Measurements from ENCODE around the gene BUB3. TPM values are rescaled to one million over a fixed set of nuclear protein-coding genes. Genes with fewer than 3 reads are reported as not detected.
A peak's percentile ranks its signal among the peaks of the same experiment; 100 is the strongest.

The BUB3 gene
- total RNA-seq, 1 experiment from 2014 or later, result 291 TPM

DNA sequence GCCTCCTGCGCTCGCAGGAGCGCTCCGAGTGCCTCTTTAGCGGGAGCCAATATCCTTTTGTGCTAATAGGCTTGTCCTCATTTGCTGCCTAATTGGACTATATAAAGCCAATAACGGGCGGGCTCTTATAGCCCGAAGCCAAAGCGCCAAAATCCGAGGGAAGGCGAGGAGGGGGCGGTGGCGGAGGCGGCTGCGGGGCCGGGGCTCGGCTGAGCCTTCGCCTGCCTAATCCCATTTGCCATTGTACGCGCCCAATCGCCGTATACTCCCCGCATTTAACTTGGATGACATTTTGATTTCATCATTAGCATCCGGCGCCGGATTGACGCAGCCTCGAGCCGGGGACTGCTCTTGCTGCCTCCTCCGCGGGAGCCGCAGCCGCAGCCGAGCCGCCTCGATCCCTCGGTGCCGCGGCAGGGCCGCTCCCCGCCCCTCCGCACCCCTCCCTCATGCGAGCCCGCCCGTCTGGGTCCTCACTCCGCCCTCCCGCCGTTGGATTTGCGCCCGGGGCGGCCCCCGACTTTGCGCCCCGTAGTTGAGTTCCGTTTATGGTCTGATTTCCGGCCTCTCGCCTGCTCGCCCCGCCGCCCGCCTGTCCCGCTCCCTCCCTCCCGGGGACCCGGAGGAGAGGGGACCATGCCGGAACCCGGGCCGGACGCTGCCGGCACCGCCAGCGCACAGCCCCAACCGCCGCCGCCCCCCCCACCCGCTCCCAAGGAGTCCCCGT is 18.6 kb upstream of the BUB3 start, which contains the start of gene HMX3:
HMX3 (plus strand) TSS at position 556 of the 727 bp plus-strand sequence; CDS start at position 637, 81 bp downstream.
- Histone ChIP-seq H2AFZ (ENCODE audit: low read length) (peak within 1 kb of the TSS; percentile 41), H3F3A (ENCODE audit: low read length, unreplicated experiment) (no peaks in the 10 kb centered on the region), H3K9me2 (replicated peaks; ENCODE audit: low read length) (no peaks in the 10 kb centered on the region), H4K20me1 (ENCODE audit: low read length) (no peaks in the 10 kb centered on the region), H3K27ac (ENCODE audit: low read length) (no peak within 1 kb of the TSS), H3K36me3 (ENCODE audit: low read depth, low read length) (no peaks in the 10 kb centered on the region), H3K79me2 (ENCODE audit: low read length) (no peaks in the 10 kb centered on the region), H3K27me3 (ENCODE audit: low read length) (peaks cover 60% of the 10 kb centered on the region), H3K4me2 (ENCODE audit: low read length) (peak within 1 kb of the TSS; percentile 81), H3K4me1 (ENCODE audit: insufficient read depth, low read length) (peaks cover 7% of the 10 kb centered on the region), H3K9ac (ENCODE audit: low read length) (no peak within 1 kb of the TSS), H3K9me3 (ENCODE audit: low read length) (no peaks in the 10 kb centered on the region), H3K4me3 (ENCODE audit: low read length) (peak within 1 kb of the TSS; percentile 56)
- intact Hi-C loops (cut with micrococcal nuclease), result no loop called here
- DNase-seq (no peak), ATAC-seq (no peak)
- TF ChIP-seq EZH2phosphoT487 (IDR thresholded peaks at IDR 0.05; ENCODE audit: borderline replicate concordance, low read length) (no peak), EZH2 (IDR thresholded peaks at IDR 0.05; ENCODE audit: low read length, unreplicated experiment) (no peak)
- TF ChIP-seq, protein P1, sequence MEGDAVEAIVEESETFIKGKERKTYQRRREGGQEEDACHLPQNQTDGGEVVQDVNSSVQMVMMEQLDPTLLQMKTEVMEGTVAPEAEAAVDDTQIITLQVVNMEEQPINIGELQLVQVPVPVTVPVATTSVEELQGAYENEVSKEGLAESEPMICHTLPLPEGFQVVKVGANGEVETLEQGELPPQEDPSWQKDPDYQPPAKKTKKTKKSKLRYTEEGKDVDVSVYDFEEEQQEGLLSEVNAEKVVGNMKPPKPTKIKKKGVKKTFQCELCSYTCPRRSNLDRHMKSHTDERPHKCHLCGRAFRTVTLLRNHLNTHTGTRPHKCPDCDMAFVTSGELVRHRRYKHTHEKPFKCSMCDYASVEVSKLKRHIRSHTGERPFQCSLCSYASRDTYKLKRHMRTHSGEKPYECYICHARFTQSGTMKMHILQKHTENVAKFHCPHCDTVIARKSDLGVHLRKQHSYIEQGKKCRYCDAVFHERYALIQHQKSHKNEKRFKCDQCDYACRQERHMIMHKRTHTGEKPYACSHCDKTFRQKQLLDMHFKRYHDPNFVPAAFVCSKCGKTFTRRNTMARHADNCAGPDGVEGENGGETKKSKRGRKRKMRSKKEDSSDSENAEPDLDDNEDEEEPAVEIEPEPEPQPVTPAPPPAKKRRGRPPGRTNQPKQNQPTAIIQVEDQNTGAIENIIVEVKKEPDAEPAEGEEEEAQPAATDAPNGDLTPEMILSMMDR (conservative IDR thresholded peaks at IDR 0.05; ENCODE audit: low read depth, low read length), result no peak
- ChIA-PET CTCF (no interaction called here), POLR2A (ENCODE audit: unreplicated experiment) (no interaction called here)
- BruUV-seq (replicated peaks), result no TSS peak

DNA sequence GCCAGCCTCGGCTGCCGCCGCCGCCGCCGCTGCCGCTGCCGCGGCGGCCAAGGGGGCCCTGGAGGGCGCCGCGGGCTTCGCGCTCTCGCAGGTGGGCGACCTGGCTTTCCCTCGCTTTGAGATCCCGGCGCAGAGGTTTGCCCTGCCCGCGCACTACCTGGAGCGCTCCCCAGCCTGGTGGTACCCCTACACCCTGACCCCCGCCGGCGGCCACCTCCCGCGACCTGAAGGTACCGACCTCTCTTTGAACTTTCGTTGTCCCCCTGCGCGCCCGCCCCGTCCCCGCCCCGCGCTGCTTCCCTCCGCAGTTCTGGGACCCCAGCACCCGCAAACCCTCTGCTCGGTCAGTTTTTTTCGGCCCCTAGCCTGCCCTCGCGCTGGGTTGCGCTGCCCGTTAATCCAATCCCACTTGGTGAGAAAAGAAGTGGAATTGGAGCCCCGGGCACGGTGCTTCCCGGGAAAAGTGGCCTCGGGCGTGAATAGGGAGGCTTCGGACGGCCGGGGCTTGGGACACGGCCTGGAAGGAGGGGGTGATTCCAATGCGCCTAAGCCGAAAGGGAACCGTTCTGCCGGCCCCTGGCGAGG is 17.9 kb upstream of the BUB3 start:
- Histone ChIP-seq H3F3A (ENCODE audit: low read length, unreplicated experiment) (no peaks in the 10 kb centered on the region), H3K9me3 (ENCODE audit: low read length) (no peaks in the 10 kb centered on the region), H3K9me2 (replicated peaks; ENCODE audit: low read length) (no peaks in the 10 kb centered on the region), H4K20me1 (ENCODE audit: low read length) (no peaks in the 10 kb centered on the region), H3K9ac (ENCODE audit: low read length) (no peak overlapping the region), H3K4me1 (ENCODE audit: insufficient read depth, low read length) (peaks cover under 1% of the 10 kb centered on the region), H2AFZ (ENCODE audit: low read length) (peak overlapping the region; percentile 41), H3K27me3 (ENCODE audit: low read length) (peaks cover 68% of the 10 kb centered on the region), H3K4me3 (ENCODE audit: low read length) (peak overlapping the region; percentile 56), H3K27ac (ENCODE audit: low read length) (no peak overlapping the region), H3K36me3 (ENCODE audit: low read depth, low read length) (no peaks in the 10 kb centered on the region), H3K79me2 (ENCODE audit: low read length) (no peaks in the 10 kb centered on the region), H3K4me2 (ENCODE audit: low read length) (peak overlapping the region; percentile 81)
- POLR2A ChIA-PET (ENCODE audit: unreplicated experiment), result no interaction called here
- BruUV-seq (replicated peaks), result no TSS peak
- intact Hi-C loops (cut with micrococcal nuclease), result no loop called here
- CTCF ChIA-PET, result no interaction called here
- ATAC-seq, result no peak
- no peak for DNase-seq
- TF ChIP-seq, protein P1 (conservative IDR thresholded peaks at IDR 0.05; ENCODE audit: low read depth, low read length), result no peak
- TF ChIP-seq EZH2 (IDR thresholded peaks at IDR 0.05; ENCODE audit: low read length, unreplicated experiment), result no peak
- no peak; the same call in 1 of the 2 replicates for TF ChIP-seq EZH2phosphoT487 (IDR thresholded peaks at IDR 0.05; ENCODE audit: borderline replicate concordance, low read length)
